Kidney (tissue), 14 donors: Measurements from ENCODE around the gene ITPK1. TPM values are rescaled to one million over a fixed set of nuclear protein-coding genes. Genes with fewer than 3 reads are reported as not detected.

Experiments
- DNase-seq, 5 donors: peaks; one replicate each; pipeline ENCODE4 v3.0.0-alpha.2; 2013 to 2020
- FAIRE-seq: peaks from 2 replicates; lab custom pipeline; 2012; peaks lifted over from hg19 to GRCh38; lab: Jason Lieb, UNC
- H3K27ac ChIP-seq, 2 donors: one replicate each; pipeline ENCODE4 v1.7.0; 2013; ENCODE audit warnings: low read depth in 2 of 2, low read length in 2 of 2, inconsistent platforms in 1 of 2
- H3K27me3 ChIP-seq: one replicate; pipeline ENCODE4 v1.7.1; 2013; ENCODE audit warnings: low read length, inconsistent platforms; ENCODE audit not compliant: control insufficient read depth, insufficient read depth
- H3K36me3 ChIP-seq, 3 donors: one replicate each; pipeline versions ENCODE4 v1.7.0 to v1.7.1; 2013; ENCODE audit warnings: low read length in 3 of 3, control low read depth in 1 of 3, inconsistent platforms in 1 of 3; ENCODE audit not compliant: insufficient read depth in 3 of 3, control insufficient read depth in 2 of 3
- H3K4me1 ChIP-seq, 3 donors: one replicate each; pipeline versions ENCODE4 v1.7.0 to v1.7.1; 2013; ENCODE audit warnings: low read length in 3 of 3, inconsistent platforms in 1 of 3, low read depth in 1 of 3; ENCODE audit not compliant: control insufficient read depth in 2 of 3, insufficient read depth in 2 of 3
- H3K4me3 ChIP-seq, 3 donors: one replicate each; pipeline versions ENCODE4 v1.7.0 to v1.8.1; 2013; ENCODE audit warnings: low read length in 3 of 3, control low read depth in 1 of 3, inconsistent platforms in 1 of 3
- H3K9ac ChIP-seq, 3 donors: one replicate each; pipeline versions ENCODE4 v1.7.0 to v1.7.1; 2013; ENCODE audit warnings: low read length in 3 of 3, control low read depth in 1 of 3, inconsistent platforms in 1 of 3
- H3K9me3 ChIP-seq, 3 donors: one replicate each; pipeline versions ENCODE4 v1.7.0 to v1.7.1; 2013; ENCODE audit warnings: low read length in 3 of 3, control low read depth in 1 of 3, inconsistent platforms in 1 of 3; ENCODE audit not compliant: control insufficient read depth in 2 of 3, insufficient read depth in 1 of 3
- intact Hi-C: fragments of 100-400 bp; cut with DNase I; formaldehyde crosslinking; loops from one replicate; pipeline ENCODE4 v1.11.1; 2022
- polyA plus RNA-seq: library from polyadenylated mRNA; stranded (reverse); fragments of 350-450 nt; fragmentation: Illumina TruSeq; extraction: RNeasy Lipid Tissue Mini Kit (QIAGEN cat#74804); gene quantifications from one replicate; pipeline ENCODE4 v1.2.3, GENCODE V29; 2014; ENCODE audit warnings: low read depth, low replicate concordance; ENCODE audit not compliant: insufficient read depth
- total RNA-seq: library from RNA; stranded (reverse); fragmentation: NEBNext Ultra II Directional; extraction: Animal tissue kit (Norgen Biotek cat#: 25700); gene quantifications from one replicate; pipeline ENCODE4 v1.2.1, GENCODE V29; 2021
- TF ChIP-seq, protein P1 (sequence below): IDR thresholded peaks from 3 replicates; pipeline ENCODE4 v1.5.1; 2012; ENCODE audit warnings: mild to moderate bottlenecking, moderate library complexity, borderline replicate concordance; ENCODE audit not compliant: insufficient read depth; ENCODE audit errors: extremely low read depth
- donor health status: control.
- donor health status: control.
- donor health status: control.
- donor health status: control.
- donor health status: control.
- donor health status: DM: yes; HTN: yes; CAD: no.
- donor health status: Normal renal cell carcinoma (clear cell type).

Gene ITPK1
- total and polyA plus RNA-seq, 2 donors from 2014 or later: 43.6 to 92.0 TPM

DNA sequence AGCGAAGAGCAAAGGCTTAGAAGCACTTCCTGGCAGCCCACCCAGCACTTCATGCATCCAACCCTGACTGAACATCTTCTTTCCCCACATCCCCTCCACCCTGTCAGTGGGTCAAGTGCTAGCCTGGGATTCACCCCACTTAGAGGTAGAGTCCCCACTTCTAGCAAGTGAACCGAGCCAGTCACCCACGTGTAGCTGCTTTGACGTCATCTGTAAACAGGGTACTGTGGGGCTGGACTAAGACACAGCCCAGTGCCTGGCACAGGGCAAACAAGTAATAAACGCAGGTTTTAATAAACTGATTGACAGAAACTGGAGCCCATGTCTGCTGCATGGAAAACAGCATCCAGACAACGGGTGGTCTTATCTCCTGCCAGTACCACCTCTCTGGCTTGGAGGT is 61.7 kb downstream of the ITPK1 start:
- Histone ChIP-seq H3K4me1 (peaks cover 0 to 30% (median 21%) of the 10 kb centered on the region in 3 donors), H3K27ac (no peak overlapping the region), H3K27me3 (no peaks in the 10 kb centered on the region), H3K9ac (no peak overlapping the region), H3K9me3 (no peaks in the 10 kb centered on the region), H3K36me3 (peaks cover 0 to 2% (median 0%) of the 10 kb centered on the region in 3 donors), H3K4me3 (no peak overlapping the region)
- no peak for FAIRE-seq
- DNase-seq: no peak
- intact Hi-C loops: no loop called here
- TF ChIP-seq, protein P1, sequence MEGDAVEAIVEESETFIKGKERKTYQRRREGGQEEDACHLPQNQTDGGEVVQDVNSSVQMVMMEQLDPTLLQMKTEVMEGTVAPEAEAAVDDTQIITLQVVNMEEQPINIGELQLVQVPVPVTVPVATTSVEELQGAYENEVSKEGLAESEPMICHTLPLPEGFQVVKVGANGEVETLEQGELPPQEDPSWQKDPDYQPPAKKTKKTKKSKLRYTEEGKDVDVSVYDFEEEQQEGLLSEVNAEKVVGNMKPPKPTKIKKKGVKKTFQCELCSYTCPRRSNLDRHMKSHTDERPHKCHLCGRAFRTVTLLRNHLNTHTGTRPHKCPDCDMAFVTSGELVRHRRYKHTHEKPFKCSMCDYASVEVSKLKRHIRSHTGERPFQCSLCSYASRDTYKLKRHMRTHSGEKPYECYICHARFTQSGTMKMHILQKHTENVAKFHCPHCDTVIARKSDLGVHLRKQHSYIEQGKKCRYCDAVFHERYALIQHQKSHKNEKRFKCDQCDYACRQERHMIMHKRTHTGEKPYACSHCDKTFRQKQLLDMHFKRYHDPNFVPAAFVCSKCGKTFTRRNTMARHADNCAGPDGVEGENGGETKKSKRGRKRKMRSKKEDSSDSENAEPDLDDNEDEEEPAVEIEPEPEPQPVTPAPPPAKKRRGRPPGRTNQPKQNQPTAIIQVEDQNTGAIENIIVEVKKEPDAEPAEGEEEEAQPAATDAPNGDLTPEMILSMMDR: no peak

DNA sequence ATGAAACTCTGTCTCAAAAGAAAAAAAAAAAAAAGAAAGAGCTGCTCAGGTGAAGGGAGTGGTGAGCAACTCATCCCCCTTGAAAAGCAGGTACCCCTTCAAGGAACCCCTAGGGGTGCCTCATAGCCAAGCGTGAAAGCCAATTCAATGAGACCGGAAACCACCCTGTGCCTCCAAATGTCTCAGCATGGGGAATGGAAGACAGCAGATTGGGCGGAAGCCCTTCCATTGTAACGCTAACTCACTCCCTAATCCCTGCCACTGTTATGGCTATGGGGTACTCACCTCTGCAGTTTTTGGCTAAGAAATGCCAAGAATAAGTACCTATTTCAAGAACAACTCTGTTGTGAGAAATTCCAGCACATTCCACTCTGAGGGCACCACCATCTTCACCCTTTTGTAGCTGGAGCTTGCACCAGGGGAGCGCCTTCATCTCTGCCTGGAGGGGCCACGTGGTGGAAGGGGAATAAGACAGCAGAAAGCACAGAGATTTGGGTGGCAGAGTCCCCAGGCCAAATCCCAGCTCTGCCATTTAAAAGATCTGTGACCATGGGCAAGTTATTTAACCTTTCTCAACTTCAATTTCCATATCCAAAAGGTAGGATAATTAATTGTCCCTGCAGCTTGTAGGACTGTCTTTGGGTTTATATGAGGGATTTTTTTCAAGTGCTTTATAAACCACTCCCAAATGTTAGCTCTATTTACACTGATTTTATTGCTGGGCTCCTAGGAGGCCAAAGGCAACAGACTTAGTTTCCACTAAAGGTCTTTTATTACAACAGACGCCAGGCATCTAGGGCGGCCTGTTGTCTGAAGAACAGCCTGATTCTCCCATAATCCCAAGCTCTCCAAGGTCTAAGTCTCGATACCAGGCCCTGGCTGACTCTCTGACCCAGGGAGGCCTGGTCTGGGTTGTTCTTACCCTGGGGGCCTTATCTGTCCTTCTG is 63.9 kb downstream of the ITPK1 start:
- Histone ChIP-seq H3K9me3 (no peaks in the 10 kb centered on the region), H3K9ac (no peak overlapping the region), H3K36me3 (no peaks in the 10 kb centered on the region), H3K27me3 (no peaks in the 10 kb centered on the region), H3K4me3 (no peak overlapping the region), H3K4me1 (peaks cover 0 to 37% (median 30%) of the 10 kb centered on the region in 3 donors), H3K27ac (no peak overlapping the region)
- intact Hi-C loops: no loop called here
- DNase-seq (no peak), FAIRE-seq (no peak)
- TF ChIP-seq, protein P1: no peak

DNA sequence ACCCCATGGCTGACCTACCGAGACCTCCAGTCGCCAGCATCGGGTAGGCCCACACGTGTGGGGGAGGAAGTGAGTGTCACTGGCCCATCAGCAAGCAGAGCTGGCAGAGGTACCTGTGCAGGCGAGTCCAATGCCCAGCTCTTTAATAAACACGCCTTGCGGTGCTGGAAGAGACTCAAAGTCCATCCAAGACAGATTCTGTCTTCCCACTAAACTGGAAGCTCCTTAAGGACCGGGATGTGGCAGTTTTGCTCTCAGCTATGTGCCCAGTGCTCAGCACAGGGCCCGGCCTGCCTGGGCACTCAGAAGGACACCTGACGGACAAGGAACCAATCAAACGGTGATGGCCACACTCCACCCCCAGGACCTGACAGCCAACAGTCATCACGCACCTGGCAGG is 65.0 kb downstream of the ITPK1 start:
- Histone ChIP-seq H3K4me1 (peaks cover 0 to 35% (median 34%) of the 10 kb centered on the region in 3 donors), H3K27ac (no peak overlapping the region), H3K27me3 (no peaks in the 10 kb centered on the region), H3K9ac (no peak overlapping the region), H3K4me3 (no peak overlapping the region), H3K36me3 (no peaks in the 10 kb centered on the region), H3K9me3 (no peaks in the 10 kb centered on the region)
- FAIRE-seq: no peak
- DNase-seq: no peak
- TF ChIP-seq, protein P1: no peak
- intact Hi-C loops: no loop called here
